Measurements from ENCODE around the gene ANKRD23. TPM values are rescaled to one million over a fixed set of nuclear protein-coding genes. Genes with fewer than 3 reads are reported as not detected.

Gene ANKRD23
- total and polyA plus RNA-seq, 2 of the 13 experiments (the other 11 are each of a cell fraction or from before 2014, with no cell fraction given): 1.5 to 1.6 TPM

DNA sequence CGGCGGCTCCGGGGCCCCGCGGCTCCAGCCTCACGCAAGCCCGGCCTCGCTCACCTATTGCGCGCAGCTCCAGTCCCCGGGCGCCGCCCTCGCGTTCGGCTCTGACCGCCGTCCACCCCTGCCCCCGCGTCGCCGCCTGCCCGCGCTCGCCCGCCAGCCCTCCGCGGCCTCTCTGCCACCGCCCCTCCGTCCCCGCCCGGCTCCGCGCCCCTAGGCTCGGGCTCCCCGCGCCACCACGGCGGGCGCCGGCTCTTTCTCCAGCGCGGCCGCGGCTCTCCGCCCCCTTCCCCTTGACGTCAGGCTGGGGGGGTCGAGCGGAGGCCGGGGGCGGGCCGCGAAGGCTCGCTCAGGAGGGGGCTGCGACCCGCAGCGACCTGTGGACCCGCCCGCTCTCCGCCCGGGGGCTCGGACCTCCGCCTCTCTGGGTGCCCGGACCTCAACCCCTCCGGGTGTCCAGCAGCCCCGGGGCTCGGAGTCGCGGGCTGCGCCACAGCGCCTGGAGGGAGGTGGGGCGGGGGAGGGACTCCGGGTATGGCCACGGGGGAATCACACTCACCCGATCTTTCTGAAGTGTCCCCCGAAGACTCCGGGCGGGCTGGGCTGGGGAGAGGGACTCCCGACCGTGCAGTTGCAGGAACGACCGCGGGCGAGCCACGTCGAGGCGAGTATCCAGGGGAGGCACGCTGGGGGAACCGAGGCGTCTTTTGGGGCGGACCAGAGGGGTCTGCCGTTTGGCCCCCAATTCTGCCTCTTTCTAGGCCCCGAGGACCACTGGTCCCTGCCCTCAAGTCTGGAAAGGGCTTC, 26.2 kb upstream of the ANKRD23 start, which contains the start of gene SEMA4C (continued):
- TF ChIP-seq NRL (CRISPR knock-in tag; IDR thresholded peaks at IDR 0.05; ENCODE audit: borderline replicate concordance): 0 out of 2 replicates have a peak, but pooled peaks have one; percentile 37
- TF ChIP-seq, protein P1, sequence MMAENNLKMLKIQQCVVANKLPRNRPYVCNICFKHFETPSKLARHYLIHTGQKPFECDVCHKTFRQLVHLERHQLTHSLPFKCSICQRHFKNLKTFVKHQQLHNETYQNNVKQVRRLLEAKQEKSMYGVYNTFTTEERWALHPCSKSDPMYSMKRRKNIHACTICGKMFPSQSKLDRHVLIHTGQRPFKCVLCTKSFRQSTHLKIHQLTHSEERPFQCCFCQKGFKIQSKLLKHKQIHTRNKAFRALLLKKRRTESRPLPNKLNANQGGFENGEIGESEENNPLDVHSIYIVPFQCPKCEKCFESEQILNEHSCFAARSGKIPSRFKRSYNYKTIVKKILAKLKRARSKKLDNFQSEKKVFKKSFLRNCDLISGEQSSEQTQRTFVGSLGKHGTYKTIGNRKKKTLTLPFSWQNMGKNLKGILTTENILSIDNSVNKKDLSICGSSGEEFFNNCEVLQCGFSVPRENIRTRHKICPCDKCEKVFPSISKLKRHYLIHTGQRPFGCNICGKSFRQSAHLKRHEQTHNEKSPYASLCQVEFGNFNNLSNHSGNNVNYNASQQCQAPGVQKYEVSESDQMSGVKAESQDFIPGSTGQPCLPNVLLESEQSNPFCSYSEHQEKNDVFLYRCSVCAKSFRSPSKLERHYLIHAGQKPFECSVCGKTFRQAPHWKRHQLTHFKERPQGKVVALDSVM (CRISPR knock-in tag; IDR thresholded peaks at IDR 0.05): no peak
- peak; percentile 80; the same call in 1 of the 2 replicates for TF ChIP-seq UBTF (CRISPR knock-in tag; IDR thresholded peaks at IDR 0.05)
- peak; percentile 99 for TF ChIP-seq PATZ1 (CRISPR knock-in tag; IDR thresholded peaks at IDR 0.05)
- TF ChIP-seq ZC3H4 (CRISPR knock-in tag; IDR thresholded peaks at IDR 0.05; ENCODE audit: borderline replicate concordance): no peak
- TF ChIP-seq EEA1 (CRISPR knock-in tag; IDR thresholded peaks at IDR 0.05; ENCODE audit: borderline replicate concordance): no peak
- 0 out of 2 replicates have a peak, but pooled peaks have one; percentile 39 for TF ChIP-seq ZNF782 (CRISPR knock-in tag; IDR thresholded peaks at IDR 0.05; ENCODE audit: borderline replicate concordance)
- TF ChIP-seq SAP130 (CRISPR knock-in tag; IDR thresholded peaks at IDR 0.05; ENCODE audit: low read depth): peak; percentile 79
- peak; percentile 76 for TF ChIP-seq ZNF746 (CRISPR knock-in tag; IDR thresholded peaks at IDR 0.05)
- peak; percentile 10; the same call in 1 of the 2 replicates for TF ChIP-seq PHF8 (CRISPR knock-in tag; IDR thresholded peaks at IDR 0.05)
- TF ChIP-seq ZNF17 (CRISPR knock-in tag; IDR thresholded peaks at IDR 0.05): no peak
- TF ChIP-seq ZNF138 (CRISPR knock-in tag; IDR thresholded peaks at IDR 0.05; ENCODE audit: low read depth): peak; percentile 23; the same call in 1 of the 2 replicates
- TF ChIP-seq ZNF33A (CRISPR knock-in tag; IDR thresholded peaks at IDR 0.05; ENCODE audit: borderline replicate concordance): no peak
- peak; percentile 66 for TF ChIP-seq GABPB1 (CRISPR knock-in tag; IDR thresholded peaks at IDR 0.05)
- peak; percentile 66; the same call in 1 of the 2 replicates for TF ChIP-seq YEATS4 (CRISPR knock-in tag; IDR thresholded peaks at IDR 0.05; ENCODE audit: borderline replicate concordance)
- TF ChIP-seq FOXO1 (CRISPR knock-in tag; IDR thresholded peaks at IDR 0.05): peak; percentile 9; the same call in 1 of the 2 replicates
- TF ChIP-seq NR2C2 (CRISPR knock-in tag; IDR thresholded peaks at IDR 0.05; ENCODE audit: borderline replicate concordance): peak; percentile 45; the same call in 1 of the 2 replicates
- 0 out of 2 replicates have a peak, but pooled peaks have one; percentile 29 for TF ChIP-seq CC2D1A (CRISPR knock-in tag; IDR thresholded peaks at IDR 0.05)
- TF ChIP-seq, protein P2, sequence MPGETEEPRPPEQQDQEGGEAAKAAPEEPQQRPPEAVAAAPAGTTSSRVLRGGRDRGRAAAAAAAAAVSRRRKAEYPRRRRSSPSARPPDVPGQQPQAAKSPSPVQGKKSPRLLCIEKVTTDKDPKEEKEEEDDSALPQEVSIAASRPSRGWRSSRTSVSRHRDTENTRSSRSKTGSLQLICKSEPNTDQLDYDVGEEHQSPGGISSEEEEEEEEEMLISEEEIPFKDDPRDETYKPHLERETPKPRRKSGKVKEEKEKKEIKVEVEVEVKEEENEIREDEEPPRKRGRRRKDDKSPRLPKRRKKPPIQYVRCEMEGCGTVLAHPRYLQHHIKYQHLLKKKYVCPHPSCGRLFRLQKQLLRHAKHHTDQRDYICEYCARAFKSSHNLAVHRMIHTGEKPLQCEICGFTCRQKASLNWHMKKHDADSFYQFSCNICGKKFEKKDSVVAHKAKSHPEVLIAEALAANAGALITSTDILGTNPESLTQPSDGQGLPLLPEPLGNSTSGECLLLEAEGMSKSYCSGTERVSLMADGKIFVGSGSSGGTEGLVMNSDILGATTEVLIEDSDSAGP (CRISPR knock-in tag; IDR thresholded peaks at IDR 0.05; ENCODE audit: borderline replicate concordance): peak; percentile 66; the same call in 1 of the 2 replicates
- TF ChIP-seq PHF21A (CRISPR knock-in tag; IDR thresholded peaks at IDR 0.05): peak; percentile 36; the same call in 1 of the 2 replicates

Data from HepG2 (cell line).